Right lung (tissue), 5 donors: ENCODE results near the gene PRKCE. TPM values are rescaled to one million over a fixed set of nuclear protein-coding genes. Genes with fewer than 3 reads are reported as not detected.
"Not testable (repeated sequence)": the region's sequence is repeated elsewhere in the genome, so short reads cannot be mapped to it uniquely, and the experiment has no call there.

Experiments
- DNase-seq, 2 donors: peaks; one replicate each; pipeline ENCODE4 v3.0.0-alpha.2; 2013
- polyA plus RNA-seq, 5 donors: library from polyadenylated mRNA; unstranded; fragments of 120-200 nt; gene quantifications; one replicate each; pipeline versions ENCODE4 v1.2.1 to v1.2.3, GENCODE V29; 2013; ENCODE audit warnings: inconsistent platforms in 1 of 5, low replicate concordance in 1 of 5; ENCODE audit not compliant: insufficient read length in 5 of 5, insufficient read depth in 1 of 5

PRKCE gene
- polyA plus RNA-seq, 5 donors, result 12.5 to 14.5 (median 12.8) TPM

DNA sequence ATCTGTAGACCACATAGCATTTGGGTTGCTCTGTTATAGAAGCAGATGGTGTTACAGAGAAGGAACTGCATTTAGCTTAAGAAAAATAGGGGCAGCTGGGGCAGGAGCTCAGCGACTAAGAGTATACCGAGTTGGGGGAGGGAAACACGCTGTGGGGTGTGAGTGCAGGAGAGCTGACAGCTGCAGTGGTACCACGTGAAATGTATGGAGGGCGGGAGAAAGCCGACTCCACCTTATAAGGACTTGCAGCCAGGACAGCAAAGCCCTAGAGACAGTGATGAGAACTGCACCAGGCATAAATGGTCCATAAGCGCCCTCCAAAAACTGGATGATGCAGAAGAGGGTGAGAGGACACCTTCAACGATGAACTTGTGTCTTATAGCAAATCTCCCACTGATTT lies 237.6 kb downstream of the PRKCE start:
- DNase-seq, result no peak

GRCh38 chr2:45889620-45890370 lies 238.3 kb downstream of the PRKCE start:
- DNase-seq, result no peak

DNA sequence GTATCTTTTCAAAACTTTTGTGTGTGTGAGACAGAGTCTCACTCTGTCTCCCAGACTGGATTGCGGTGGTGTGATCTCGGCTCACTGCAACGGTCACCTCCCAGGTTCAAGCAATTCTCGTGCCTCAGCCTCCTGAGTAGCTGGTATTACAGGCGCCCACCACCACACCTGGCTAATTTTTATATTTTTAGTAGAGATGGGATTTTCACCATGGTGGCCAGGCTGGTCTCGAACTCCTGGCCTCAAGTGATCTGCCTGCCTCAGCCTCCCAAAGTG lies 238.8 kb downstream of the PRKCE start:
- DNase-seq, result not testable (repeated sequence)

GRCh38 chr2:45890819-45891218 lies 239.3 kb downstream of the PRKCE start:
- DNase-seq, result no peak

- no peak for DNase-seq
Measured at GRCh38 chr2:45891719-45892424, 240.4 kb downstream of the PRKCE start.

DNA sequence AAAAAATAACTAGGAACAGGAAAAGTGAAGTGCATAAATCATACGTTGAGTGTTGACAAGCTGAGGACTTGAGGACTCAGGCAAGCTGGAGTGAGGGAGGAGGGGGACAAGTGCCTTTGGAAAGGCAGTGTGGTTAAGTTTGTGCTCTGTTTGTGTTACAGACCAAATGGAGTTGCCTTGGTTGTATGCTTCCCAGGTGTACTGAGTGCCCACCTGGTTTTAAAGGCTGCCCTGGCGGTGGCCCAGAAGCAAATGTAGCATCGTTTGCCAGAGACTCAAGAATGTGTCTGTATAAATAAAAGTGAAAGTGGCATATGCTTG lies 240.9 kb downstream of the PRKCE start:
- peak; percentile 66 to 73 for DNase-seq

DNA sequence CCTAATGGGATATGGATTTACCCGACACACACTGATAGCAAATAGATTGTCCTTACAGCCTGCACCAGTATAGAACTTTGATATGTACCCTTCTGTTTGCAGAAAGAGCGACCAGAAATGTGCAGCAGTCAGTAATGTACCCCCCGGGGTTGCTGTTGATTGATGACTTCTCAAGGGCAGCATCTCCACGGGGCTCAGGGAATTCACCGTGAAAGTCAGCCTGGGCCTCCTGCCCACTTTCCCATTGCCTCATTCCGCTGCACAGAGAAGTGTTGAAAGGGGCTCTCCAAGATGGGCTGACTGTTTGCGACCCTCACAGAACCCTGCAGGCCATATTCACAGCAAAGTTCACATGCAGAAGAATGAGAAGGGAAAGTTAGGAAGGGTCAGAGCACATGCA lies 241.3 kb downstream of the PRKCE start:
- peak in 1 of 2 donors; percentile 55 for DNase-seq

GRCh38 chr2:45894211-45894610 lies 242.7 kb downstream of the PRKCE start:
- no peak for DNase-seq

- no peak for DNase-seq
Measured at GRCh38 chr2:45895241-45895861, 243.9 kb downstream of the PRKCE start.

GRCh38 chr2:45896311-45896710 lies 244.8 kb downstream of the PRKCE start:
- DNase-seq, result peak in 1 of 2 donors; percentile 45

GRCh38 chr2:45897842-45898241 lies 246.4 kb downstream of the PRKCE start:
- DNase-seq, result no peak

GRCh38 chr2:45898819-45899218 lies 247.3 kb downstream of the PRKCE start:
- DNase-seq, result no peak

DNA sequence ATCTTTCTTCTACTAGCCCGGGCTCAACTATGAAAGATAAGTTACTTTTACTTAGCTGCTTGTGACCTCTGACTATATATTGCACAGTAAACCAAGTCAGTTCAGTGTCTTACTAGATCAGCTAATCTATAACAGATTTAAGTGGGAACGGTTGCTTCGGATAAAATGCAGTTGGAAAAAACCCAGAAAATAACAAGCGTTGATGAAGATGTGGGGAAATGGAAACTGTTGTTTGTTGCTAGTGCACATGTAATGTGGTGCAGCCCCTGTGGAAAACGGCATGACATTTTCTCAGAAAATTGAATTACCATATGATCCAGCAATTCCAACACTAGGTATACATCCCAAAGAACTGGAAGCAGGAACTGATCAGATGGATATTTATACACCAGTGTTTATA lies 248.5 kb downstream of the PRKCE start:
- DNase-seq, result no peak

GRCh38 chr2:45901468-45902032 lies 250.1 kb downstream of the PRKCE start:
- no peak for DNase-seq

GRCh38 chr2:45902380-45902779 lies 250.9 kb downstream of the PRKCE start:
- DNase-seq, result no peak

DNA sequence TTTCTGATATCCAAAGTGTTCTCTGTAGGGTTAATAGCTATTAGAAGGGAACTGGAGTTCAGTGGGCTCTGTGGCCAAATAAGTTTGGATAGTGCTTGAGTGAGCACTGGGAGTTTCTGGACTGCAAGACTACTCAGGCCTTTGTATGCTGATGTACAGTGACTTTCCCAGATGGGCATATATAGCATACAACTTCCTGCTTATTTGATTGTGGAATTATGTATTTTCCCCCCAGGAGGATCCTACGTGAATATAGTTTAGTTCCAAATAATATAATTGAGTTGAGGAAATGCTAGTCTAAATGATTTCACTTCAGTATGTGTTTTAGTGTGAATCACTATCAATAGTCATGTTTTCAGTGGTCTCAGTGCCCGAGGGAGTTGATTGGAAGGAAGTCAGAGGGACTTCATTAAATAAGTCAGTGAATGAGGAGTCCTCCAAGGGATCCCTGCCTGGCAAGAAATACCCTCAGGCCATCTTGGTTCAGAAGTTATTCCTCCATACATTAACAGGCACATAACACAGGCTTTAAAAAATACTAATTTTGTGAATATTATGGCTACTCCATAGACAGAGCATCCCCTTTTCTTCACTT lies 251.4 kb downstream of the PRKCE start:
- no peak for DNase-seq

GRCh38 chr2:45904267-45904945 lies 252.9 kb downstream of the PRKCE start:
- no peak for DNase-seq

DNA sequence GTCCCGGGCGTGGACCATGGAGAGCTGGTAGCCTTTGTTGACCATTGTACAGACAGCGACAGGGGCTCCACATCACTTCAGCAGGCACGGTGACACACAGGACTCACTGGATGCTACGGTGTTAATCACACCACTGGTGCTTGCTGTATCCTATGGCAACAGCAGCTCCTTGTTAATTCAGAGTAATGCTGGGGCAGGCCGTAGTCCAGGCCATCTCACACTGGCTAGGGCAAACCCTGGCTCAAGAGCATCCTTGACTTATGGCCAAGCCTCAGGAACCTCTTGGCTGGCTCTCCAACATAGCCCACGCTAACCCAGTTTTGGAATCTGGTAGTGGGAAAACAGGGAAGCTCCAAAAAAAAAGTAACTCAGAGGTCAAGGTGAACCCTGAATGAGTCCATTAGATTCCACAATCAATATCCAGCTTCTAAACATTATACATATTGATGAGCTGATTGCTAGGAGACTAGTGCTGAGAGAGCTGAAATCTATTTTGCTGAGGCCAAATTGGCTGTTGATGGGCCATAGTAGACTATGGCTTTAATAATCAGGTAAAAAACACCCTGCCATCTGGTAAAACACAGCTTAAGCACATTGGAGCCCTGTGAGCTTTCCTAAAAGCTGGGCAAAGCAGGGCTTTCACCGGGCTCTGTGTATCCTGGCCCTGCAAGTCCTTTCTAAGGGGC lies 253.6 kb downstream of the PRKCE start:
- DNase-seq, result no peak

DNA sequence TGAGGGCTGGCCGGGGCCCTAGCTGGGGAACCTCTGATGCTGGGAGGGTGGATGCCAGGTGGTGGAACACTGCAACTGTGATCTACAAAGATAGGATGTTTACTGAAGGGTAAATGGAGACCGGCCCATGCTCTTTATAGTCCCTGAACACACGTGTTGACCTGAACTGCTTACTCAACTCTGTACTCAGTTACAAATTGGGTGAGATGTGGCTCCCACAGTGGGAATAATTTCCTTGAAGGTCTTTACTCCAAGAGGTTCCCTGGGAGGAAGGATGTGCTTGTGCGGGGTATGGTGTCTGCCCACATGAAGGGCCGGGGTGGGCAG lies 254.1 kb downstream of the PRKCE start:
- DNase-seq, result no peak

- DNase-seq, result no peak
Measured at GRCh38 chr2:45907592-45907991, 256.1 kb downstream of the PRKCE start.

GRCh38 chr2:45908316-45909170 lies 257.1 kb downstream of the PRKCE start:
- no peak for DNase-seq
